Measurements from ENCODE around the gene DSG3. TPM values are rescaled to one million over a fixed set of nuclear protein-coding genes. Genes with fewer than 3 reads are reported as not detected.

Gene DSG3
- total RNA-seq, 1 experiment from 2014 or later: not detected

DNA sequence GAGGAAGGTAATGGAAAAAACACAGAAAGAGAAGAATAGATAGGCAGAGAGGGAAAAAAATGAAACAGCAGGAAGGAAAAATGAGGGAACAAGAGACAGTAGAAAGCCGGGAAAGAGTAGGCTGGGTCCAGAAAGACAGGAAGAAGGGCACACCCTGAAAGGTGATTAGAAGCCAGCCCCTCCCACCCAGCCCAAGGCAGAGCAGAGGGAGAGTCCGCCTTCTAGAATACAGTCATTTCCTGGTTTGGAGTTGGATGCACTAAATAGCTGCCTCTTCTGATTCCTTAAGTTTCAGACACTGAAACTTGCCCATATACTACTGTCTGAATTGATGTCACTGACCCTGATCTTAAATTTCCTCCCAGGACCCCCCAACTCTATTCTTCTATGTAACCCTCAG lies 17.9 kb upstream of the DSG3 start:
- Histone ChIP-seq H3K36me3 (ENCODE audit: insufficient read depth, low read length, poor library complexity, severe bottlenecking) (no peaks in the 10 kb centered on the region), H3K27me3 (replicated peaks; ENCODE audit: insufficient read depth, low read depth, low read length, poor library complexity) (peaks cover 6% of the 10 kb centered on the region), H3K4me3 (ENCODE audit: low read depth, low read length, poor library complexity, severe bottlenecking) (no peak overlapping the region), H3K9me3 (ENCODE audit: low read depth, low read length, poor library complexity, severe bottlenecking) (no peaks in the 10 kb centered on the region), H3K27ac (ENCODE audit: low read depth, low read length, poor library complexity, severe bottlenecking) (no peak overlapping the region), H3K4me1 (ENCODE audit: insufficient read depth, low read length, poor library complexity, severe bottlenecking) (no peaks in the 10 kb centered on the region)
- ChIA-PET POLR2A (ENCODE audit: low non-redundant PET) (no interaction called here), CTCF (no interaction called here)
- intact Hi-C loops (cut with micrococcal nuclease; ENCODE audit: unreplicated experiment): loop anchor here (10.0 kb wide), 1 partner anchor 295 kb away; no protein-coding TSS in a partner anchor
- no peak for DNase-seq (ENCODE audit: low spot score)
- no TSS peak for BruUV-seq (replicated peaks)
- TF ChIP-seq EZH2 (IDR thresholded peaks at IDR 0.05; ENCODE audit: borderline replicate concordance, low read depth, low read length, poor library complexity, severe bottlenecking): no peak
- TF ChIP-seq CTCF (conservative IDR thresholded peaks at IDR 0.05; ENCODE audit: low read depth, low read length): no peak

DNA sequence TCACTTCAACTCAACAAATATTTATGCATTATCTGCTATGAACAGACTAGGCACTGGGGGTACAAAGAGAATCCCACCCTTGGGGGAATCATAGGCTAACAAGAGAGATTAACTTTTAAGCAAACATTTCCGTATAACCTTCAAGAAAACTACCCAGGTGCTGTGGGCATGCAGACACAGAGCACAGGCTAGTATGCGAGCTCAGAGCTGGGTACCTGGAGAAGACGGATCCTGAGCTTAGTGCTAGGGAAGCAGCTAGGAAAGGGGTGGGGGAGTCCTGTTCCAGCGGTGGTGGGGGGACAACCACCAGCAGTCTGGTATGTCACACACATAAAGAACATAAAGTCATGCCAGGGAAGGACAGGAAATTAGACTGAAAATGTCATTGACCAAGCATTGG lies 17.5 kb upstream of the DSG3 start:
- no peak for DNase-seq (ENCODE audit: low spot score)
- H3K36me3 ChIP-seq (ENCODE audit: insufficient read depth, low read length, poor library complexity, severe bottlenecking): no peaks in the 10 kb centered on the region
- H3K4me3 ChIP-seq (ENCODE audit: low read depth, low read length, poor library complexity, severe bottlenecking): no peak overlapping the region
- CTCF ChIA-PET: no interaction called here
- intact Hi-C loops (cut with micrococcal nuclease; ENCODE audit: unreplicated experiment): no loop called here
- no peak overlapping the region for H3K27ac ChIP-seq (ENCODE audit: low read depth, low read length, poor library complexity, severe bottlenecking)
- no TSS peak for BruUV-seq (replicated peaks)
- no peaks in the 10 kb centered on the region for H3K9me3 ChIP-seq (ENCODE audit: low read depth, low read length, poor library complexity, severe bottlenecking)
- H3K27me3 ChIP-seq (replicated peaks; ENCODE audit: insufficient read depth, low read depth, low read length, poor library complexity): peaks cover 6% of the 10 kb centered on the region
- POLR2A ChIA-PET (ENCODE audit: low non-redundant PET): no interaction called here
- TF ChIP-seq EZH2 (IDR thresholded peaks at IDR 0.05; ENCODE audit: borderline replicate concordance, low read depth, low read length, poor library complexity, severe bottlenecking) (no peak), CTCF (conservative IDR thresholded peaks at IDR 0.05; ENCODE audit: low read depth, low read length) (no peak)
- no peaks in the 10 kb centered on the region for H3K4me1 ChIP-seq (ENCODE audit: insufficient read depth, low read length, poor library complexity, severe bottlenecking)

- DNase-seq (ENCODE audit: low spot score): no peak
- CTCF ChIA-PET: no interaction called here
- H3K36me3 ChIP-seq (ENCODE audit: insufficient read depth, low read length, poor library complexity, severe bottlenecking): no peaks in the 10 kb centered on the region
- no peak overlapping the region for H3K4me3 ChIP-seq (ENCODE audit: low read depth, low read length, poor library complexity, severe bottlenecking)
- intact Hi-C loops (cut with micrococcal nuclease; ENCODE audit: unreplicated experiment): no loop called here
- H3K9me3 ChIP-seq (ENCODE audit: low read depth, low read length, poor library complexity, severe bottlenecking): no peaks in the 10 kb centered on the region
- peaks cover 6% of the 10 kb centered on the region for H3K27me3 ChIP-seq (replicated peaks; ENCODE audit: insufficient read depth, low read depth, low read length, poor library complexity)
- no peak overlapping the region for H3K27ac ChIP-seq (ENCODE audit: low read depth, low read length, poor library complexity, severe bottlenecking)
- TF ChIP-seq CTCF (conservative IDR thresholded peaks at IDR 0.05; ENCODE audit: low read depth, low read length): no peak
- no peak for TF ChIP-seq EZH2 (IDR thresholded peaks at IDR 0.05; ENCODE audit: borderline replicate concordance, low read depth, low read length, poor library complexity, severe bottlenecking)
- H3K4me1 ChIP-seq (ENCODE audit: insufficient read depth, low read length, poor library complexity, severe bottlenecking): no peaks in the 10 kb centered on the region
- BruUV-seq (replicated peaks): no TSS peak
- POLR2A ChIA-PET (ENCODE audit: low non-redundant PET): no interaction called here
Observed at GRCh38 chr18:31430554-31430953, 17.0 kb upstream of the DSG3 start.
